Thymus (tissue), 11 donors: ENCODE measurements around the gene TMEM131L. TPM values are rescaled to one million over a fixed set of nuclear protein-coding genes. Genes with fewer than 3 reads are reported as not detected.
"Not testable (repeated sequence)": the region's sequence is repeated elsewhere in the genome, so short reads cannot be mapped to it uniquely, and the experiment has no call there.

Experiments used
- DNase-seq, 9 donors: peaks; one replicate each; pipeline ENCODE4 v3.0.0-alpha.2; 2013; ENCODE audit warnings: low spot score in 9 of 9, low read depth in 6 of 9, missing footprints in 1 of 9
- H3K27ac ChIP-seq, 2 donors: one replicate each; pipeline ENCODE4 v1.5.1; 2013; ENCODE audit warnings: control low read depth in 1 of 2, low read depth in 1 of 2, low read length in 1 of 2, mild to moderate bottlenecking in 1 of 2, moderate library complexity in 1 of 2
- H3K27me3 ChIP-seq, 2 donors: one replicate each; pipeline ENCODE4 v1.5.1; 2013; ENCODE audit warnings: low read length in 1 of 2; ENCODE audit not compliant: control insufficient read depth in 2 of 2, insufficient read depth in 1 of 2
- H3K36me3 ChIP-seq, 2 donors: one replicate each; pipeline ENCODE4 v1.5.1; 2013; ENCODE audit warnings: low read length in 1 of 2, mild to moderate bottlenecking in 1 of 2, moderate library complexity in 1 of 2; ENCODE audit not compliant: control insufficient read depth in 2 of 2, insufficient read depth in 2 of 2
- H3K4me1 ChIP-seq, 2 donors: one replicate each; pipeline ENCODE4 v1.5.1; 2013; ENCODE audit warnings: low read length in 2 of 2; ENCODE audit not compliant: control insufficient read depth in 2 of 2, insufficient read depth in 2 of 2
- H3K4me3 ChIP-seq, 2 donors: one replicate each; pipeline ENCODE4 v1.5.1; 2013; ENCODE audit warnings: low read length in 2 of 2, control low read depth in 1 of 2, mild to moderate bottlenecking in 1 of 2
- H3K9me3 ChIP-seq, 2 donors: one replicate each; pipeline ENCODE4 v1.5.1; 2013; ENCODE audit warnings: low read length in 1 of 2, mild to moderate bottlenecking in 1 of 2; ENCODE audit not compliant: control insufficient read depth in 2 of 2, insufficient read depth in 1 of 2
- WGBS: extraction: QIAGEN DNeasy Blood & Tissue Kit; methylation state at CpG from one replicate; pipeline ENCODE4 v1.1.7; 2013; 5-methylcytosine and 5-hydroxymethylcytosine counted together
- polyA plus RNA-seq: library from polyadenylated mRNA; stranded (reverse); fragments of 200-250 nt; gene quantifications from one replicate; pipeline ENCODE4 v1.2.3, GENCODE V29; 2013
- total RNA-seq: library from RNA; stranded (reverse); fragments of 120-200 nt; gene quantifications from one replicate; pipeline ENCODE4 v1.2.4, GENCODE V29; 2013
- donor health status: healthy.

The TMEM131L gene
- total and polyA plus RNA-seq, 2 donors, result 32.8 to 40.9 TPM

DNA sequence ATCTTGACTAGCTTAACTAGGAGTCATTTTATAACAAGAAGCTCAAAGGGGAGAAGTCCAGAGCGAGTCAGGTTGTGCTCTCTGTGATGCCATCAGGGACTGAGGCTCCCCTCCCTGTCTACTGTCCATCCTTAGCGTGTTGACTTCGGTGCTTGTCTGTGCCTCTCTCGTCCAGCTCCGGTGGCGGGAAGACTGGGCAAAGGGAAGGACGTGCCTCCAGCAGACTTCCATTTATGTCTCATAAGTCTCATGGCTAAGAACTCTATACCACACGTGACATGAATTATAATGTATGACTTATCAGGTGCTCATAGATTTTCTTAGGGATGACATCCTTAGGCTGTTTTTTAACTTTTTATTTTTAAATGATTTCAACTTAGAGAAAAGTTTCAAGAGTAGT is 125.3 kb downstream of the TMEM131L start:
- WGBS, result 91% methylated on average over 8 of the region's 8 CpGs
- Histone ChIP-seq H3K4me1 (no peaks in the 10 kb centered on the region), H3K9me3 (no peaks in the 10 kb centered on the region), H3K4me3 (no peak overlapping the region), H3K27me3 (no peaks in the 10 kb centered on the region), H3K27ac (no peak overlapping the region), H3K36me3 (peaks cover 52 to 96% of the 10 kb centered on the region in 2 donors)
- no peak for DNase-seq

DNA sequence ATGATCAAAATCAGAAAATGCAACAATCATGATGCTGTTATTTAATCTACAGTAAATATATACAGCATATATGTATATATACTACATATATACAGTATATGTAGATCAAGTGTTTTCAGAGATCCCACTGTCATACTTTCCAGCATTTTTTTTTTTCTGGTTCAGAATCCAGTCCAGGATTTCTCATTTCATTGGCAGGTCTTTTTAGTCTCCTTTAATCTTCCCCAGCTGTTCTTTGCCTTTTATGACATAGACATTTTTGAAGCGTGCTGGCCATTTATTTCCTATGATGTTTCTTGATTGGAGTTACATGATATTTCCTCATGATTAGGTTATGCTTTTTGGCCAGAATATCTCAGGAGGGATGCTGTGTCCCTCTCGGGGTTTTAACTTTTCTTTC is 125.9 kb downstream of the TMEM131L start:
- H3K4me3 ChIP-seq, result no peak overlapping the region
- WGBS, result 96% methylated on average over 2 of the region's 2 CpGs
- no peak for DNase-seq
- H3K9me3 ChIP-seq, result no peaks in the 10 kb centered on the region
- H3K27me3 ChIP-seq, result no peaks in the 10 kb centered on the region
- peaks cover 54 to 94% of the 10 kb centered on the region in 2 donors for H3K36me3 ChIP-seq
- no peak overlapping the region for H3K27ac ChIP-seq
- H3K4me1 ChIP-seq, result no peaks in the 10 kb centered on the region

DNA sequence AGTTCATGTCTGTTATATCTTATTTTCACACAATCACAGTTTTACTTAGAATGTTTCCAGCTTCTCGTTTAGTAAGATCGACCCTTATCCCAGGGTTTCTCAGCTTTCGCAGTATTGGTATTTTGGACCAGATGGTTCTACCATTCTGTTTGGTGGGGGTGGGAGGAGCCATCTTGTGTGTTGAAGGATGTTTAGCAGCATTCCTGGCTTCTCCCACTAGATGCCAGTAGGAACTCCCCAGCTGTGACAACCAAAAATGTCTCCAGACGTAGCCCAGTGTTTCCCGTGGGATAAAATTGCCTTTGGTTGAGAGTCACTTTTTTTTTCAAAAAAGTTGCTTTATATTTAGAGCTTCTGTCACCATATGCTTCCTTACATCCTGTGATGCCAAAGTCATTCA is 127.0 kb downstream of the TMEM131L start:
- Histone ChIP-seq H3K27me3 (no peaks in the 10 kb centered on the region), H3K9me3 (no peaks in the 10 kb centered on the region), H3K4me1 (no peaks in the 10 kb centered on the region), H3K4me3 (no peak overlapping the region), H3K27ac (no peak overlapping the region), H3K36me3 (peaks cover 59 to 93% of the 10 kb centered on the region in 2 donors)
- WGBS, result 97% methylated on average over 5 of the region's 5 CpGs
- DNase-seq, result no peak

DNA sequence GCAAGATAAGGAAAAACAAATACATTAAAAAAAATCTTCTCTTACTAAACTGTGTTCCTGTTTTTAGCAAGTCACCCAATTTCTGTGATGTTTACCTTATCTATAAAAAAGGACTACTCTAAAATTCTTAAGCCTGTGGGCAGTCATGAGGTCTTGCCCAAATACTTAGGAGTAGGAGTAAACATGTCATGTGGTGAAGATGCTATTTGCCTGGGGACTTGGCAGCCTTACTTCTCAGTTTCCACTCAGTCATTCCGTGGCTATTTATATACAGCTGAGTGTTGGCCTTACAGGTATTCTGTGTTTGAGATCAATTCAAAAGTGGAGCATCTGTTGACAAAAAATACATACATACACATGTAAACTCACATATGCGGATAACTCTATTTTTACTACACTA is 128.1 kb downstream of the TMEM131L start:
- 69% methylated on average over 2 of the region's 2 CpGs for WGBS
- Histone ChIP-seq H3K27ac (no peak overlapping the region), H3K36me3 (peaks cover 64 to 93% of the 10 kb centered on the region in 2 donors), H3K4me1 (no peaks in the 10 kb centered on the region), H3K4me3 (no peak overlapping the region), H3K9me3 (no peaks in the 10 kb centered on the region), H3K27me3 (no peaks in the 10 kb centered on the region)
- no peak for DNase-seq

DNA sequence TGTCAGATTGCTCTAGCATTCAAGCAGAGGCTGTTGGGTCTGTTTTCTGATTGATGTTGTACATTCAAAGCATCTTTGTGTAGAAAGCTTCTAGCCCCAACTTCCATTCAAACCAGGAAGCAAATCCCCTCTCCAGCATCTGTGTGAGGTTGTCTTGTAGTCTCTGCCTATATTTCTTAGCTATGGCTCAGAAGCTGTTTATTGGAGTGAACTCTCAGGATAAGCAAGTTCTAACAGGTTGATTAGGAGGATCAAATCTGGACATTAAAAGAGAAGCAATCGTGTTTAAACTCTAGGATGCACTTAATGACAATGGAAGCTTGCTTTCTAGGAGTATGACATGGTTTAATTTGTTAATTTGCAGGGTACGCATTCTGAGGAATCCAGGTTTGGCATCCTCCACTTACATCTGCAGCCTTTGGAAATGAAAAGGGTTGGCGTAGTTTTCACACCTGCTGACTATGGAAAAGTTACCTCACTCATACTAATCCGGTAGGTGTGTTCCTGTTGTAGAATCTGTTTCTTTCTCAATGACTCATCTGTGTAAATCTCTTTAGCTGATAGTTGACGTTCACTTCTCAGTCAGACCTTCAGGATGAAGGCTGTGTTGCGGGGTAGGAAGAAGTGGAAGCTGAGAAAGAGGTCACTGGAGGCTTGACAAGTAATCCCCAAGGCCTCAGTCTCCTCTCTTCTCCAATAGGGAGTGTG is 129.9 kb downstream of the TMEM131L start:
- no peak overlapping the region for H3K4me3 ChIP-seq
- no peak overlapping the region for H3K27ac ChIP-seq
- no peaks in the 10 kb centered on the region for H3K9me3 ChIP-seq
- 95% methylated on average over 6 of the region's 6 CpGs for WGBS
- H3K4me1 ChIP-seq, result no peaks in the 10 kb centered on the region
- H3K27me3 ChIP-seq, result no peaks in the 10 kb centered on the region
- DNase-seq, result no peak
- peaks cover 64 to 92% of the 10 kb centered on the region in 2 donors for H3K36me3 ChIP-seq

DNA sequence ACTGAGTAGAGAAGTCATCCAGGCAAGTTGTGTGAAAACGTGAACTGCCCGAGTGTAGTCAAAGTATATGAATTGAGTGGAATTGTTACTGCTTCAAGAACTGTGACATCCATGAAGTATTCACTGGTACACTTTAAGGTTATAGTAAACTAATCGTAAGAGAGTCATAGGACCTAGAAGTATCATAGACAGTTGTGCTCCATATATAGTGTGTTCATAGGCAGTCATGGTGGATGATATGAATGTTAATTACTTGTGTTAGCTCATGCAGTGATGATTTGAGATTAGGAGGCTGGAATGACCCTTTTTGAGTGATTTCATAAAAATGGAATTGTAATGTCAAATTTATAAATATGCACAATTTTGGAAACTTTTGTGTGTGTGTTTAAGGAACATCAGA is 136.6 kb downstream of the TMEM131L start:
- Histone ChIP-seq H3K9me3 (no peaks in the 10 kb centered on the region), H3K4me3 (no peak overlapping the region), H3K27me3 (no peaks in the 10 kb centered on the region), H3K27ac (no peak overlapping the region), H3K4me1 (no peaks in the 10 kb centered on the region), H3K36me3 (peaks cover 63 to 93% of the 10 kb centered on the region in 2 donors)
- DNase-seq, result no peak
- 98% methylated on average over 3 of the region's 3 CpGs for WGBS

DNA sequence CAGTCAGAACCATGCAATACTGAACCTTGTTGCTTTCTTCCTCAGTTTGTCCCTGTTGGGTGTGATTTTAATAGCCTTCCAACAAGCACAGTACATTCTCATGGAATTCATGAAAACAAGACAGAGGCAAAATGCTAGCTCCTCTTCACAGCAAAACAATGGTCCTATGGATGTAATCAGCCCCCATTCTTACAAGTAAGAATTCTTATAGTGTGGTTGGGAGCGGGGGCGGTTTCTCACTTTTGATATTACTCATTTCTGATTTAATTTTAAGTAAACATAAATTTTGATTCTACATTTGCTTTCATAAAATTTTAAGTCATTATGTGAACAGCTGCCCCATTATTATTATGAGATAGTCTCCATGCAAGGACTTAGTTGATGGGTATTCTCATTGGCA is 137.1 kb downstream of the TMEM131L start:
- Histone ChIP-seq H3K27ac (no peak overlapping the region), H3K36me3 (peaks cover 61 to 93% of the 10 kb centered on the region in 2 donors), H3K27me3 (no peaks in the 10 kb centered on the region), H3K4me1 (no peaks in the 10 kb centered on the region), H3K9me3 (no peaks in the 10 kb centered on the region), H3K4me3 (no peak overlapping the region)
- no peak for DNase-seq
- WGBS, result 97% methylated on average over 2 of the region's 2 CpGs

DNA sequence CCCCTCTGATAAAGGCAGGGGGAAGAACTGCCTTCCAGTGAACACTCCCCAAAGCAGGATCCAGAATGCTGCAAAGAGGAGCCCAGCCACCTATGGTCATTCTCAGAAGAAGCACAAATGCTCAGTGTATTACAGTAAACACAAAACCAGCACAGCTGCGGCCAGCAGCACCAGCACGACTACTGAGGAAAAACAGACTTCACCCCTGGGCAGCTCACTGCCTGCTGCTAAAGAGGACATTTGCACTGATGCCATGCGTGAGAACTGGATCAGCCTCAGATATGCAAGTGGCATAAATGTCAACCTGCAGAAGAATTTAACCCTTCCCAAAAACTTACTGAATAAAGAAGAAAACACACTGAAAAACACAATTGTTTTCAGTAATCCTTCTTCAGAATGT is 137.7 kb downstream of the TMEM131L start:
- no peak overlapping the region for H3K27ac ChIP-seq
- DNase-seq, result no peak
- no peaks in the 10 kb centered on the region for H3K4me1 ChIP-seq
- H3K27me3 ChIP-seq, result no peaks in the 10 kb centered on the region
- H3K4me3 ChIP-seq, result no peak overlapping the region
- H3K9me3 ChIP-seq, result no peaks in the 10 kb centered on the region
- WGBS, result 98% methylated on average over 3 of the region's 3 CpGs
- H3K36me3 ChIP-seq, result peaks cover 55 to 93% of the 10 kb centered on the region in 2 donors

DNA sequence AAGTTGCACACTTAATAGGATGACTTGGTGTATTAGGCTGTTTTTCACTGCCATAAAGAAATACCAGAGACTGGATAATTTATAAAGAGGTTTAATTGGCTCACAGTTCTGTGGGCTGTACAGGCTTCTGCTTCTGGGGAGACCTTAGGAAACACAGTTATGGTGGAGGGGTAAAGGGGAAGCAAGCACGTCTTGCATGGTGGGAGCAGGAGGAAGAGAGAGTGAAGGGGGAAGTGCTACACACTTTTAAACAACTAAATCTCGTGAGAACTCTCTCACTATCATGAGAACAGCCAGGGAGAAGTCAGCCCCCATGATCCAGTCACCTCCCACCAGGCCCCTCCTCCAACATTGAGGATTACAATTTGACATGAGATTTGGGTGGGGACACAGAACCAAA is 142.9 kb downstream of the TMEM131L start:
- not testable (repeated sequence) for H3K27ac ChIP-seq, H3K27me3 ChIP-seq, H3K4me1 ChIP-seq, DNase-seq, H3K9me3 ChIP-seq, H3K4me3 ChIP-seq
- H3K36me3 ChIP-seq, result peaks cover 20 to 92% of the 10 kb centered on the region in 2 donors
- WGBS, result 82% methylated on average over 2 of the region's 2 CpGs
